ENCODE results near the gene ATP11A.

Gene ATP11A

DNA sequence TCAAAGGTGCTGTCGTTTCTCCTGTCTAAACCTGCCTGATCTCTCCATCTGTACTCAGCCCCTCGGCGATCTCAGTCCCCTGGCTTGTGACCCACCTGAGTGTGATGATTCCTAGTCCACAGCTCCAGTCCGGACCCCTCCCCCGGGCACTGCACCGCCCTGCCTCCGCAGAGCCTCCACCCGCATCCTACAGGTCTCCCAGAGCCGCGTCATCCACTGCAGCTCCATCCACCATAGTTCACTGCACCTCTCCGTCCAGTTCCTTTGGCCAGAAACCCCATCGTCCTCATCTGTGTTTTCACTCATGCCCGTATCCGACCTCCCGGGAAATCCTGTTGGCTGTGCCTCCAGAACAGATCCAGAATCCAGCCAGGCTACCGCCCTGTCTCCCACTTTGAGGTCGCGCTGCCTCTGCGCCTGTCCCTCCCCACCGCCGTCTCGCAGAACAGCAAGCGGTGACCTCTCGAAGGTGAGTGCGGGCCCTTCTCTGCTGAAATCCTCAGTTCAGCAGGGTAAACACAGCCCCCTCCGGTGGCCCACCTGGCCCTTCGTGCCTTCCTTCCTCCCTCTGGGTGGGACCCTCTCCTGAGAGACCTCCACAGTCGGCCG, 227.3 kb downstream of the ATP11A start:
- no peak for FAIRE-seq
- DNase-seq (ENCODE audit: insufficient read length, low spot score) = no peak
- TF ChIP-seq, protein P1, sequence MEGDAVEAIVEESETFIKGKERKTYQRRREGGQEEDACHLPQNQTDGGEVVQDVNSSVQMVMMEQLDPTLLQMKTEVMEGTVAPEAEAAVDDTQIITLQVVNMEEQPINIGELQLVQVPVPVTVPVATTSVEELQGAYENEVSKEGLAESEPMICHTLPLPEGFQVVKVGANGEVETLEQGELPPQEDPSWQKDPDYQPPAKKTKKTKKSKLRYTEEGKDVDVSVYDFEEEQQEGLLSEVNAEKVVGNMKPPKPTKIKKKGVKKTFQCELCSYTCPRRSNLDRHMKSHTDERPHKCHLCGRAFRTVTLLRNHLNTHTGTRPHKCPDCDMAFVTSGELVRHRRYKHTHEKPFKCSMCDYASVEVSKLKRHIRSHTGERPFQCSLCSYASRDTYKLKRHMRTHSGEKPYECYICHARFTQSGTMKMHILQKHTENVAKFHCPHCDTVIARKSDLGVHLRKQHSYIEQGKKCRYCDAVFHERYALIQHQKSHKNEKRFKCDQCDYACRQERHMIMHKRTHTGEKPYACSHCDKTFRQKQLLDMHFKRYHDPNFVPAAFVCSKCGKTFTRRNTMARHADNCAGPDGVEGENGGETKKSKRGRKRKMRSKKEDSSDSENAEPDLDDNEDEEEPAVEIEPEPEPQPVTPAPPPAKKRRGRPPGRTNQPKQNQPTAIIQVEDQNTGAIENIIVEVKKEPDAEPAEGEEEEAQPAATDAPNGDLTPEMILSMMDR (IDR thresholded peaks at IDR 0.05; ENCODE audit: insufficient read depth, missing control alignments) = no peak

DNA sequence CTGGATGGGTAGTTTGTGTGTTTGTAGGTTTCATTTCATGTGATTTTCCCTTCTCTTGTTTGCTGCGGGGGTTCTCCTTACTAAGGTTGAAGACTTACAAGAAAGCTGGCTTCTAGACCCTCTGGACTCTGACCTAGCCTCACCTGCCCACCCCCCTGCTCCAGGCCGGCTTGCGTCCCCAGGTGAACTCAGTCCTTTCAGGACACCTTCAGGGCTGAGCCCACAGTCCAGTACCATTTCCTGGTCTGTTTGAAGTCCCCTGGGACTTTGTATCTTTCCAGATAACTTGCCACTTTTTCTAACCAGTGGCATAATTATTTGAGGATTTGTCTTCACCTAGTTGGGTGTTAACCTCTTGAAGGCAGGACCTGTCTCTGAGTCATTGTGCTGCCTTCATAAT, 227.9 kb downstream of the ATP11A start:
- DNase-seq (ENCODE audit: insufficient read length, low spot score) (no peak), FAIRE-seq (no peak)
- TF ChIP-seq, protein P1 (IDR thresholded peaks at IDR 0.05; ENCODE audit: insufficient read depth, missing control alignments) = no peak

DNA sequence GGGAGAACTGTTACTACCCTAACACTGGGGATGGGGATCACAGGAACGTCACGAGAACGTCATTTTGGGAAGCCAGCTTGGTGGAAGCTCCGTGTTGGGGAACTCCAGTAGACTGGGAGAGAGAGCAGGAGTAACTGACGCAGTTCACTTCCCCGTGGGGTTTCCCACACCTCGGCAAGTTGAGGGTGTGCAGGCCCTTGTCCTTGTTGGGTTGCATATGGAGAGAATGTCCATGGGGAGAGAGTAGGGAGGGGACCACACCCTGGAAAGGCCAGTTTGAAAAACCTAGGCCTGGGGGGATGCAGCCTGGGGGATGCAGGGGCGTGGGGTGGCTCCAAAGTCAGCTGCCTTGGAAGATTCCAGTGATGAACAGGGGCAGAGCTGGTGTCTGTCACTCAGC, 228.4 kb downstream of the ATP11A start:
- no peak for FAIRE-seq
- no peak for DNase-seq (ENCODE audit: insufficient read length, low spot score)
- TF ChIP-seq, protein P1 (IDR thresholded peaks at IDR 0.05; ENCODE audit: insufficient read depth, missing control alignments) = no peak

DNA sequence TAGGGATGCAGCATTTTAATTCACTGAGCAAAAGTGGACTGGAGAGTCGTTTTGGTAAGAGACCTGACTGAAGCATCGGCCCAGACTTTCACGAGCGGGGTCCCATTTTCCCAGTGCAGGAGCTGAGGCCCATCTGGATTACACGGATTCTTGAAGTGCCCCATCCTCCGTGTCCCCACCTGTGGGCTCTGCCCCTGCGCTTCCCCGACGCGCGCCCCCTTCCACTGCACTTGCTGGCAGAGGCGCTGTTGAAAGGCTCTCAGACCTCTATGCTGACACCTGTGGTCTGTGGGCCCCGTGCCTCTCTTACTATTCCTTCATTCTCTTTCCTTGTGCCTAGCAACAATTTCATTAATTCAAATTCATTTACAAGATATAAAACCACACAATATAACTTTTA, 228.9 kb downstream of the ATP11A start:
- no peak for DNase-seq (ENCODE audit: insufficient read length, low spot score)
- no peak for FAIRE-seq

DNA sequence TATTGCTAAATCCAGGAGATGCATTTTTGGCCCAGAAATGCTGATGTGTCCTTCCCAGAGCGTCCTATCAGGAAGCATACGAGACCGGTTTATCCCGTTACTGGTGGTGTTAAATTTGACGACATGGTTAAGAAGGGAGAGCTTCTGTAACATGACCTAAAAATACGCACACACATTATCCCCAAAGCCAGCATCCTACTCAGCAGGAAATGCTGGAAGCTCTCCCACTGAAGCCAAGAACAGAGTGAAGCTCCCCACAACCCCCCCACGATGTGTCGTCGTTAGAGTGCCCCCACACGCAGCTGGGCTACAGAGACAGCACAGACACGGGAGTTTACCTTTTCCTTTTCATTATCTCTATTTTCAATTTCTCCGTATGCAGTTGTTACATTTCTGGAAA, 234.1 kb downstream of the ATP11A start:
- FAIRE-seq (no peak), DNase-seq (ENCODE audit: insufficient read length, low spot score) (no peak)
- TF ChIP-seq, protein P1 (IDR thresholded peaks at IDR 0.05; ENCODE audit: insufficient read depth, missing control alignments) = no peak

More for the DNA sequence above, 228.9 kb downstream of the ATP11A start:
- TF ChIP-seq, protein P1 (IDR thresholded peaks at IDR 0.05; ENCODE audit: insufficient read depth, missing control alignments) = no peak

DNA sequence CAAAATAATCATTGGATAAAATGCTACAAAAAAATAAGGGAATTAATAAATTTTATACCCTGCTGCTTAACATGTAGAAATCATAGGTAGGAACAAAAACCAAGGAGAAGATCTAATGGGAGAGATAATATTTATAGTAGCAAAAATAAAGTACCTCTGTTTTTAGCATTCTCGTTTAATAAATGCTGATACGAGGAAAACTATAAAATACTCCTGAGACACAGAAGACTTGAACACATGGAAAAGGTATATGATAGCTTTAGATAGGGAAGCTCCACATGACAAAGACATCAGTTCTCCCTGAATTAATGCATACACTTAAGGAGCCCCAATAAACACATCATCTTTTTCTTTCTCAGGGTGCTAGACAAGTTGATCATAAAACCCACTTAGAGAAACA, 234.5 kb downstream of the ATP11A start:
- DNase-seq (ENCODE audit: insufficient read length, low spot score) = no peak
- FAIRE-seq = no peak
- TF ChIP-seq, protein P1 (IDR thresholded peaks at IDR 0.05; ENCODE audit: insufficient read depth, missing control alignments) = no peak

DNA sequence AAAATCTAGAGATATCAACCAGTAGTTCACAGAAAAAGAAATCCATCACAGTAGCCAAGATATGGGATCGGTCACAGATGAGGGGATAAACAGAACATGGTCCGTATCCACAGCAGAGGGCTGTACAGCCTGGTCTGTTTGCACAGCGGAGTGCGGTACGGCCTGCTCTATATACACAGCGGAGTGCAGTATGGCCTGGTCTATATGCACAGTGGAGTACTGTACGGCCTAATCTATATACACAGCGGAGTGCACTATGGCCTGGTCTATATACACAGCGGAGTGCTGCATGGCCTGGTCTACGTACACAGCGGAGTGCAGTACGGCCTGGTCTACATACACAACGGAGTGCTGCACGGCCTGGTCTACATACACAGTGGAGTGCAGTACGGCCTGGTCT, 236.2 kb downstream of the ATP11A start:
- FAIRE-seq = no peak
- TF ChIP-seq, protein P1 (IDR thresholded peaks at IDR 0.05; ENCODE audit: insufficient read depth, missing control alignments) = no peak
- no peak for DNase-seq (ENCODE audit: insufficient read length, low spot score)
